AG04449 (cell line): Measurements from ENCODE around the gene PXDN.

Experiments
- CTCF ChIA-PET: fragments of 350-600 bp; formaldehyde crosslinking; extraction: SDS; loops from one replicate; lab custom pipeline; 2021; ENCODE audit warnings: antibody characterized with exemption; lab: Yijun Ruan, JAX
- POLR2A ChIA-PET: fragments of 400-600, 350-600 bp; formaldehyde crosslinking; extraction: SDS; loops from one replicate; lab custom pipeline; 2020; ENCODE audit warnings: antibody characterized with exemption, inconsistent platforms; lab: Yijun Ruan, JAX
- DNase-seq: peaks from one replicate; pipeline ENCODE4 v3.0.0-alpha.2; 2010; ENCODE audit warnings: low read depth, low spot score
- H3K4me3 ChIP-seq: 2 replicates; pipeline ENCODE4 v1.5.1; 2011; ENCODE audit warnings: low read depth, mild to moderate bottlenecking, control low read depth, low read length
- TF ChIP-seq, protein P1 (sequence below): IDR thresholded peaks from one replicate; pipeline ENCODE4 v1.5.1; 2011; ENCODE audit warnings: mild to moderate bottlenecking, moderate library complexity, low read length, control low read depth, inconsistent platforms; ENCODE audit not compliant: insufficient read depth; ENCODE audit errors: missing control alignments

PXDN gene

DNA sequence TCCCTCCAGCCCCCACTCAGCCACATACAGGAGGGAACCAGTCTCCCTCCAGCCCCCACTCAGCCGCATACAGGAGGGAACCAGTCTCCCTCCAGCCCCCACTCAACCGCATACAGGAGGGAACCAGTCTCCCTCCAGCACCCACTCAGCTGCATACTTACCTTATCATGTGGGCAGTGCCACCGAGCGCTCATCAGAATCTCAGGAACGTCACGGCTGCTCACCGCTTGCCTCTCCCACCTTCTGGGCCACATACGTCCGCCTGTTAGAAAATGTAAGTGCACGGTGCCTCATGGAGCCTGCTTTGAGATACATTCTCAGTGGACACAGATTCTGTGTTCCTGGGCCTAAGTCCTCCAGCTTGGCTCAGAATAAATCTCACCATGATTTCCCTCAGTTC lies 124.8 kb downstream of the PXDN start:
- TF ChIP-seq, protein P1, sequence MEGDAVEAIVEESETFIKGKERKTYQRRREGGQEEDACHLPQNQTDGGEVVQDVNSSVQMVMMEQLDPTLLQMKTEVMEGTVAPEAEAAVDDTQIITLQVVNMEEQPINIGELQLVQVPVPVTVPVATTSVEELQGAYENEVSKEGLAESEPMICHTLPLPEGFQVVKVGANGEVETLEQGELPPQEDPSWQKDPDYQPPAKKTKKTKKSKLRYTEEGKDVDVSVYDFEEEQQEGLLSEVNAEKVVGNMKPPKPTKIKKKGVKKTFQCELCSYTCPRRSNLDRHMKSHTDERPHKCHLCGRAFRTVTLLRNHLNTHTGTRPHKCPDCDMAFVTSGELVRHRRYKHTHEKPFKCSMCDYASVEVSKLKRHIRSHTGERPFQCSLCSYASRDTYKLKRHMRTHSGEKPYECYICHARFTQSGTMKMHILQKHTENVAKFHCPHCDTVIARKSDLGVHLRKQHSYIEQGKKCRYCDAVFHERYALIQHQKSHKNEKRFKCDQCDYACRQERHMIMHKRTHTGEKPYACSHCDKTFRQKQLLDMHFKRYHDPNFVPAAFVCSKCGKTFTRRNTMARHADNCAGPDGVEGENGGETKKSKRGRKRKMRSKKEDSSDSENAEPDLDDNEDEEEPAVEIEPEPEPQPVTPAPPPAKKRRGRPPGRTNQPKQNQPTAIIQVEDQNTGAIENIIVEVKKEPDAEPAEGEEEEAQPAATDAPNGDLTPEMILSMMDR: no peak
- ChIA-PET POLR2A (no interaction called here), CTCF (no interaction called here)
- no peak overlapping the region for H3K4me3 ChIP-seq
- DNase-seq: no peak

DNA sequence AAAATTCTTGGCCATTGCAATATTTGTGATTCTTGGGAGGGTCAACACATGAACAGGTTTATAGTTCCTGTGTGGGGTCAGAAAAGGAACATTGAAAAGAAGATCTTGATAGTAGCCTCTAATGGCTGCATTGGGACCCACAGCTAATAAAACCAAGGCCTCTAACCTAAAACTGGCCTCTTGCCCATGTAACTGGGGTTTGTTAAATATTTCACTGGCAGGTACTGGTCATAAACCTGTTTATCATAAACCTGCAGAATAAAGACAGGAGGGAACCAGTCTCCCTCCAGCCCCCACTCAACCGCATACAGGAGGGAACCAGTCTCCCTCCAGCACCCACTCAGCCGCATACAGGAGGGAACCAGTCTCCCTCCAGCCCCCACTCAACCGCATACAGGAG lies 125.3 kb downstream of the PXDN start:
- ChIA-PET POLR2A (no interaction called here), CTCF (no interaction called here)
- TF ChIP-seq, protein P1: no peak
- H3K4me3 ChIP-seq: no peak overlapping the region
- DNase-seq: no peak

DNA sequence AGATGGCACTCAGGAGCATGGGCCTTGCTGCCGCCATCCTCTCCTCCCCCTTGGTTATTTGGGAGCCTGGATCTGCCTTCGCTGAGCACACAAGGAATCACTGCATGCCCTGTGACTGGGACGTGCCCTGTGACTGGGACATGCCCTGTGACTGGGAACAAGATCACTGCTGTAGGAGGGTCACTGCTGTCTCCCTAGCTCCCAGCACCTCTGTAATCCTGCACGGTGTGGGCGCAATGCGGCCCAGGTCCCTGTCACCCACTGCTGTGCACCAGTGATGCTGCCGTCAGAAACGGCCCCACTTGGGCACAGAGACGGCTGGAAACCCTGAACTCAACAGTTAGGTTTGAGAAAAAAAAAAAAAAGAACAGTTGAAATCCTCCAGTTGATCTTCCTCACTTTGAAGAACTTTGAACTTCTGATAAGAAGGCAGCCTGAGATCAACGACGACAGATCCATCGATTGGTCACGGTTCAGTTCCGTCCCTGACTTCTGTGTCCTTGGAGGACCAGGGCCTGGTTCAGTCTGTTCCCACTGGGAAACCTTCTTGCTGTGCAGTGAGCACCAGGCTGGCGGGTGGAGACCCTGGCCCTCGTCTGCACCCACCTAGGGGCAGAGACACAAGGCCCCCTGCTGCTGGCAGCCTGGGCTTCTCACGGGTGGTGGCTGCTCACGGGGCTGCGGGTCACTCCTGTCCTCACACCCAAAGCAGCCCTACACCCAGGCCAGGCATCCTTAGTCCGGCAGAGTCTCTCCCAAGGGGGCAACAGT lies 125.9 kb downstream of the PXDN start:
- CTCF ChIA-PET: no interaction called here
- POLR2A ChIA-PET: no interaction called here
- no peak overlapping the region for H3K4me3 ChIP-seq
- no peak for DNase-seq
- TF ChIP-seq, protein P1: no peak

DNA sequence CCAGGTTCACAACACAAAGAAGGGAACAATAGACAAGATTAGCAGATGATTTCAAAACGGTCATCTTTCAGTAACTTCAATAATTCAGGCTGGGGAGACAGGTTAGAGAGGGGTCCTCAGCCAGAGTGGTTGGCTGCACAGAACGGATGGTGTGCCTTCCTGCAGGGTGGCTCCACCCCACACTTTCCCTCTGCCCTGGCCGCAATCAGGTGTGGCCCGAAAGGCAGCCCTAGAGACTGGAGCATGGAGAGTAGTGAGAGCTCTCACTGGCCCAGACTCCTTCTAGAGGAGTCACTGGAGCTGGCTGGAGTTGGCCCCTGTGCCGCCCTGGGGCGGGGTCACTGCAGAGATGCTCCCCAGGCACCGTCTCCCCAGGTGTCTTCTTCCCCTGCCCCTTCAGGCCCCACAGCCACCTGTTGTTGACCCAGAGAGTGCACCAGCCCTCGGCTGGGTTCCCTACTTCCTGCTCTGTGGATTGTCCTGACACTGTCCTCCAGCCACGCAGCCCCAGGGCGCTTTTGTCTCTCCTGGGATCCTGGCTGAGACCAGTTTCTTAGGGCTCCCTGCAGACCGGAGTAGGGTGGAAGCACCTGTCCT lies 126.8 kb downstream of the PXDN start:
- ChIA-PET POLR2A (no interaction called here), CTCF (no interaction called here)
- H3K4me3 ChIP-seq: no peak overlapping the region
- no peak for DNase-seq
- TF ChIP-seq, protein P1: no peak

DNA sequence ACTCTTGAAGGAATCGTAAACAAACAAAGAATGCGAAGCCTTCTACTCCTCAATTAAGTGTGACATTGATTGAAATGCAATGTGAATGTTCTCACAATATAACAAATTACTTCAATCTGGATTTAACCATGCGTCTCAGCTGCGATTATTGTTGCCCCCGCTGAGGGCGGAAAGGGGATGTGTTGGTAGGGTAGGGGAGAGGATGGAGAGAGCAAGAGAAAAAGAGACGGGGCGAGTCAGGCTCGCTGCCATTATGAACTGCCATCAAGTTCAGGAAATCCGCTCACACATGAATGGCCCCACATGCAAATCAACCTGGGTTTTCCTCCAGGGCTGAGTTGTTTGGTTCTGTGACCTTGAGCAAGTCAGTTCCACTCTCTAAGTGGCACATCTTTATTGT lies 129.8 kb downstream of the PXDN start:
- DNase-seq: no peak
- TF ChIP-seq, protein P1: no peak
- CTCF ChIA-PET: interaction anchor here (1.0 to 2.4 kb wide), 3 partner anchors 9 to 61 kb away, joined by 3 to 8 read pairs (median 3); no protein-coding TSS in a partner anchor
- no peak overlapping the region for H3K4me3 ChIP-seq
- POLR2A ChIA-PET: no interaction called here

DNA sequence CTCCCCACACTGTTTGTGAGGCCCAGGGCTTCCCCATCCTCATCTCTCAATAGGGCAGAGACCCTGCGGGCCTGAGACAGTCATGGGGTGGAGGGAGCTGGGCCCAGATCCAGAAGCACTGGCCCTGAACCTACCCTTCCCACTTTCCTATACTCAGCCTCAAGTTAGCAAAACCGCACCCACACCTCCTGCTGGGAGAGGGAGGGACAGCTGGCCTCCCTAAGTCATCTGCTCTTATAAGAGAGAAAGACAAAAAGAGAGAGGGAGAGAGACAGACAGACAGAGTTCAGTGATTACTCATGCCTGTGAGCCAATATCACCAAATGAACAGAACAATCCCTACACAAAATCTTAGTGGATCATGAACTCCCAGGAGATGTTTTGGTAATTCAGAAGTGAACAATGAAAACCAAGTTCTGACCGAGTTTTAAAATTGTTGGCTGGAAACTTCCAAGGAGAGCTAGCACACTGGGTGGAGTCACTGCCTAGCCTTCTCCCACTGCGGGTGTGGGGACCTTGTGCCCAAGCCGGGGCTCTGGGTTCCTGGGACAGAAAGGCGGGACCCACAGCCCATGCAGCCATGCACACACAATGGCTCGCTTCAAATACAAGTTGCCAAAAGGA lies 130.5 kb downstream of the PXDN start:
- DNase-seq: no peak
- ChIA-PET POLR2A (no interaction called here), CTCF (interaction anchor here (0.7 to 1.2 kb wide), 4 partner anchors 9 to 73 kb away, joined by 3 read pairs; no protein-coding TSS in a partner anchor)
- H3K4me3 ChIP-seq: no peak overlapping the region
- TF ChIP-seq, protein P1: peak; percentile 20
